SKM-1 treated with dmso at 0.1 percent for 144 hours (cell line): Measurements from ENCODE around the gene IL1B.

Experiments
- DNase-seq: peaks from one replicate; lab custom pipeline; 2025; ENCODE audit not compliant: unreplicated experiment; lab: John Stamatoyannopoulos, UW

IL1B gene

GRCh38 chr2:112836695-112837117, at the start of gene IL1B:
IL1B (minus strand) TSS chr2:112836779; CDS start chr2:112836229, 550 bp downstream.
- peak; percentile 97 for DNase-seq

- no peak for DNase-seq
These were observed 49.7 kb upstream of the IL1B start for GRCh38 chr2:112886291-112886690.

GRCh38 chr2:112885506-112885902, 48.9 kb upstream of the IL1B start:
- DNase-seq = no peak

- DNase-seq = peak; percentile 43
These were observed 48.4 kb upstream of the IL1B start for GRCh38 chr2:112884869-112885505.

GRCh38 chr2:112883669-112884068, 47.1 kb upstream of the IL1B start:
- no peak for DNase-seq

GRCh38 chr2:112881217-112881985, 44.8 kb upstream of the IL1B start:
- peak; percentile 79 for DNase-seq

- DNase-seq = no peak
These were observed 44.1 kb upstream of the IL1B start for GRCh38 chr2:112880696-112881095.

- DNase-seq = no peak
These were observed 43.5 kb upstream of the IL1B start for GRCh38 chr2:112880091-112880531.

- DNase-seq = no peak
These were observed 43.0 kb upstream of the IL1B start for GRCh38 chr2:112879491-112880041.

- no peak for DNase-seq
These were observed 40.8 kb upstream of the IL1B start for GRCh38 chr2:112877423-112877822.

- no peak for DNase-seq
These were observed 40.4 kb upstream of the IL1B start for GRCh38 chr2:112876971-112877361.

GRCh38 chr2:112876257-112876970, 39.8 kb upstream of the IL1B start:
- DNase-seq = no peak

- DNase-seq = no peak
These were observed 34.6 kb upstream of the IL1B start for GRCh38 chr2:112870841-112871835.

- no peak for DNase-seq
These were observed 32.8 kb upstream of the IL1B start for GRCh38 chr2:112869258-112869842.

- DNase-seq = no peak
These were observed 31.4 kb upstream of the IL1B start for GRCh38 chr2:112867701-112868631.

GRCh38 chr2:112866128-112866835, 29.7 kb upstream of the IL1B start:
- no peak for DNase-seq

- DNase-seq = no peak
These were observed 27.5 kb upstream of the IL1B start for GRCh38 chr2:112864072-112864471.
